Upper lobe of left lung (tissue), 4 donors: ENCODE data around the gene MTMR12.

ENCODE experiments used
- CTCF ChIP-seq, 6 experiments: fragments of 450-650 bp in 4 of 6; fragments of 200-600 bp in 2 of 6; sonication (generic) in 2 of 6; IDR thresholded peaks; one replicate each; pipeline ENCODE4 v1.5.1; 2016 to 2019; ENCODE audit warnings: antibody characterized with exemption in 6 of 6
- EP300 ChIP-seq, 4 donors: sonication (generic); formaldehyde crosslinking; IDR thresholded peaks; one replicate each; pipeline ENCODE4 v1.5.1; 2017; ENCODE audit warnings: antibody characterized with exemption in 4 of 4, control low read depth in 2 of 4
- POLR2A ChIP-seq, 4 donors: fragments of 450-650 bp; IDR thresholded peaks; one replicate each; pipeline ENCODE4 v1.5.1; 2016 to 2017; ENCODE audit warnings: antibody characterized with exemption in 4 of 4, mild to moderate bottlenecking in 2 of 4
- POLR2AphosphoS5 ChIP-seq, 2 donors: sonication (generic); formaldehyde crosslinking; IDR thresholded peaks; one replicate each; pipeline ENCODE4 v1.5.1; 2017; ENCODE audit warnings: antibody characterized with exemption in 2 of 2

GRCh38 chr5:32228816-32229215, 83.9 kb downstream of the MTMR12 start:
- TF ChIP-seq CTCF (IDR thresholded peaks at IDR 0.05): no peak
- TF ChIP-seq POLR2A (IDR thresholded peaks at IDR 0.05): no peak
- no peak for TF ChIP-seq EP300 (IDR thresholded peaks at IDR 0.05)
- TF ChIP-seq POLR2AphosphoS5 (IDR thresholded peaks at IDR 0.05): no peak
